Measurements from ENCODE around the gene TUFT1.
"Not testable (repeated sequence)": the region's sequence is repeated elsewhere in the genome, so short reads cannot be mapped to it uniquely, and the experiment has no call there.

Gene TUFT1

DNA sequence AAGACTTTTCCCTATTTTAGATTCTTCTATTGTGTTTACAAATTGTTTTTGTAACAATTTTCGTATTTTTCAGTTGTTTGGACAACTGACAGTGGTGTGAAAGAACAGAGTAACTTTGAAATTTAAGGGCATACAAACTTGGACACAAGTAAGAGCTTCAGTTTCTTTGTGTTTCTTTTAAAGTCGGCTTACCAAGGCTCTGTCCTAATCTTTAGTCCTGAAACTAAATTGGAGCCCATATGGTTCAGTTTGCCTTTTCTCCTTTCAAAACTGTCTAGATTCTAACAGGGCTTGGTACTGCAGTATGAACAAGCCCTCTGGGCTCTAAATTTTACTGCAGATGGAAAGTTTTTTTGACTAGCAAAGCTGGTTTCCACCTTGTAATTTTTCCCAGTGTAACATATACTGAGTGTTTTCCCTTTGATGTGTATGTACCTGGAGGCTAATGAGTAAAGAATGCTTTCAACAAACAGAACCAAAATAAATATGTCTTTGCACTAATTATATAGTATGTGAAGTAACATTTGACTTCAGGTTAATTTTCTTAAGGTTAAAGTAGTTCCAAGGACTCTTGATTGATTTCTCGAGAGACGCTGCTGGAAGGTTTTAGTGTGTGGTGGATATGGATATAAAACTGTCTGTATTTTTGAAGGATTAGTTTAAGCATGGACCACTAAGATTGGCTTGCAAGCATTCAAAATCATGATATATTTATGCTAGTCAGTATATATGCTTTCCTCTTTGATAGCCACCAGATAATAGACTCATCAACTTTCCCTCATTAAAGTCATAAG lies 75.8 kb downstream of the TUFT1 start:
- DNase-seq, result no peak

DNA sequence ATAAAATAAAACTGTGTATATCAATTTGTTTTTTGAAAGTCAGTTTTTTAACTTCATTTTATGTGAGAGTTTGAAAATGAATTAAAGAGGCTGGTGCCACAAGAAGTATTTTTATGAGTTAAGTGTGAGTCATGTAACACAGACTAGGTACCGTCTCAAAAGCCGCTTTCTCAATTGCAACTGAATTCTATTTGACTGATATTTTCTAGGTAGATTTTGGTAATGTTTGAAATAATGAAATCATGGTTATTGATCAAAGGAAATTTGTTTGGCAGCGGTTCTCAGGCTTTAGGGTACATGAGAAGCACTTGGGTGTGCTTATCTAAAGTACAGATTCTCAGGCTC lies 76.4 kb downstream of the TUFT1 start:
- no peak for DNase-seq

DNA sequence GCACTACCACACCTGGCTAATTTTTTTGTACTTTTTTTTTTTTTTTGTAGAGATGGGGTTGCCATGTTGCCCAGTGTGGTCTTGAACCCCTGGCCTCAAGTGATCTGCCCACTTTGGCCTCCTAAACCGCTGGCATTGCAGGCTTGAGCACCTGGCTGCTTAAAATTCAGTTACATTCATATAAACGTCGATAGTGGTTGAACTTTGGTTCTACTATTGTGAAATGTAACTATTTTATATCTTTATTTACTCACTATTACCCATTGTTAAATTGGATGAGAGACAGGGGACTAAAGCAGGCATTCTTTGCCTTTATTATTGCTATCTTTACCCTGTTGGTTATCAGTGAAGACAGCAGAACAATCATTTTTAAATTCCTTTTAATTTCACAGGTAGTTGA lies 77.9 kb downstream of the TUFT1 start:
- DNase-seq, result no peak

DNA sequence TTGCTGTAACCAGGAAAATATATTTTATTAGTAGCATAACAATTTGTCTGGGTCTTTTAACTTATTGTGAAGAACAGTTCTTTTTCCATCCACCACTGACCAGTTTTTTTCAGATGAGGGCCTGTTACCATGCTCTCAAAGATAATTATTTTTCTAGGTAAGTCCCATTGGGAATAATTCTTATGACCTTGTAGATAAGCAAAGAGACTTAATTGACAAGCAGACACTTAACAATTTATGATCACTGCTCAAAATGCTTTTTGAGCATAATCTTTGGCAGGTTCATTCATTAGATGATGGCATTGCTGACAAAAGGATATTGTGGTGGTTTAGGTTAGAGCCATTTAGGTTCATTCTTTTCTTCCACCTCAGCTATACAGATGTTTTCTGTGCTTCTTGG lies 78.4 kb downstream of the TUFT1 start:
- DNase-seq, result no peak

DNA sequence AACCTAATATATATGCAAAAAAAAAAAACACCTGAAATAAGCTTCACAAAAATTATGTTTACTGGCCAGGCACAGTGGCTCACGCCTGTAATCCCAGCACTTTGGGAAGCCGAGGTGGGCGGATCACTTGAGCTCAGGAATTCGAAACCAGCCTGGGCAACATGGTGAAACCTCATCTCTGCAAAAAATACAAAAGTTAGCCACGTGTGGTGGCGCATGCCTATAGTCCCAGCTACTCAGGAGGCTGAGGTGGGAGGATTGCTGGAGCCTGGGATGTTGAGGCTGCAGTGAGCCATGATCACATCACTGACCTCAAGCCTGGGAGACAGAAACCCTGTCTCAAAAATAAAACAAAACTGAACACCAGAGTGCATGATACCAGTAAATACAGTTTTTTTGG lies 78.9 kb downstream of the TUFT1 start:
- DNase-seq, result not testable (repeated sequence)

DNA sequence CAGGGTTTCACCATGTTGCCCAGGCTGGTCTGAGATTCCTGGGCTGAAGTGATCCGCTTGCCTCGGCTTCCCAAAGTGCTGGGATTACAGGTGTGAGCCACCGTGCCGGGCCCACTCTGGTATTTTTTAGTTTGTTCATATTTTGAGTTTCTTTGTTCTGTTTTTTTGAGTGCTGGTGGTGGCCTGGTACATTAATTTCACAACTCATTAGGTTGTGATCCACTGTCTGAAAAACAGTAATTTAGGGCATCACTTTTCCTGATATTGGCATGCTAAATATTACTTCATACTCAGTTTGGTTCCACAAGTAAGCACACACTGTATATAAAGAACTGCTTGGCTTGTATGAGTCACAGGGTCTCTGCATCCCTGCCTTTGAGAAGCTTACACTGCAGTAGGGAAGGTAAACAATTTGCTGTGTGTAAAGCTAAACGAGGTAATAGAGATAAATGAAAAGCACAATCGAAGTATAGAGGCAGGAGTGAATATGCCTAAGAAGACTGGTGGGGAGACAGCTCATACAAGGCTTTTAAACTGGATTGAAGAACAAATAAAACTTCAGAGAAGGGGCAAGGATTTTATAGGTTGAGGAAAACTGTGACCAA lies 79.5 kb downstream of the TUFT1 start:
- DNase-seq, result no peak

DNA sequence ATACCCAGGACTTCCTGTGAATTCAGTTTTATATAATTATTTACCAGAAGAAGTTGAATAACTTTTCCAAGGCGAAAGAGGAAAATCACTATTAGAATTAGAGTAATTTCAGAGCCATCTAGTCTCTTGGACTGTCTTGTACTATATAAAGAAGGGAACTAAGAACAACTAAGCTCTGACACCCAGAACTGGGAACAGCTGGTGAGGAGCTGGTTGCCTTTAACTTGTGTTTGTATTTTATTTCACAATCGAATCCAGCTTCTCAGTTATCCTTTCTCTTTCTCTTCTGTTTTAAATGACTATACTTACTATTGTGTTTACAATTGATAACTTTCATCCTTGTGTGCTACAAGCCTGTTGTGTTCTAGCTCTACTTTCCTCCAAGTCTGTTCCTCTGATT lies 80.2 kb downstream of the TUFT1 start:
- no peak for DNase-seq

DNA sequence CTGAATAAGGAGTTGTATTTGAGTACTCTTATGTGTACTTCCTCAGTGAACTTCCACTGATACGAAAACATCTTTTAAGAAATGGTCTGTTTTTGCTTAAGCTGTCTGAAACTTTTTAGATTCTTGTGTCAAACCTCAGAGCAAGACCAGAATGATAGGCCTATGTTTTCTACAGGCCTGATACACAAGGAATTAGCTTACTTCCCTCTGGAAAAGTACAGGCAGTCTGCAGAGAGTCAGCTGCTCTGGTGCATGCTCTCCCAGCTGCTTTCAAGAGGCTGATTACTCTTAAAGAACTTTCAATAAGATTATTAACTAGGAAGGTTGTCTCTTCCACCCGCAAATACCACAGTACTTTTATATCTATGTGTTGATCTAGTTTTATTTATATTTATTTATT lies 81.2 kb downstream of the TUFT1 start:
- peak in 5 of 51 donors; percentile 4 to 27 (median 7) for DNase-seq

DNA sequence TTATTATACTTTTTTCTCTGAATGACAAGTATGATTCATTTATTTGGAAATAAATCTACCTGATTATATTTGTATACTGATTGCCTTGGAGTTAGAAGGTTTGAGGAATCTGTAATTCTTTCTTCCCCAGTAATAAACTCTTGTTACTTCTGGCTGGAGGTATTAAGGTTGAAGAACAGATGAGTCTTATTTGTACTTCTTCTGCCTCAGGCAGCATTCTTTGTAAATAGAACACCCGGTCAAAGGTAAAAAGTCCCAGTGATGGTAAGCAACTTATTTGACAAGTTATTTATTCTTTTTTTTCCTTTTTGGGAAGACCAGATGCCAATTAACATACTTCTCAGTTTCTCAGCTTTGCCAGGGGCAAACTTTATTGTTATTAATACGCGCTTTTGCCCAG lies 84.7 kb downstream of the TUFT1 start:
- DNase-seq, result no peak

DNA sequence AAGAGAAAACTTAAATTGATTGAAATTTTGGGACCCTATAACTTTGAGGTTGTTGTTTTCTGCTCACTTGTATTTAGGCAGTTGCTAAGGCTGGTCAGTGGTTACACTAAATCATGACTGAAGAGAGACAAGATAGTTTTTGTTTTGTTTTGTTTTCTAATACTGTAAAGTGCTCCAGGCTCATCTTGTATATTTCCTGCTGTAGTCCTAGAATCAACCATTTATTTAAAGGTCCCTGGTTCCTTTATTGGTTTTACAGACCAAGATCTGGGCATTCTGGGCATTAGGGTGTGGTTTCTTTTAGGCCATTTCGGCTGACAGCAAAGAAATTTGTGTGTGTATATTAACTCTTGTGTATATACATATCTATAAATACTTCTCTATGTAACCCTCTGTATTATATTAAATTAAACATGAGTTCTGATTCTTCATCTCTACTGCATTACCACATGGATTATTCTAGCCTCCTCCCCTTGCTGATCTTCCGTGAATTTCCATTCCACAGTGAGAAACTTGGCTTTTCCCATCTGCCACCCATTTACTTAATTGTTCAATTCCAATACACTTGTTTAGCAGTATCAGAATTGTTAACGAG lies 86.7 kb downstream of the TUFT1 start:
- DNase-seq, result no peak

DNA sequence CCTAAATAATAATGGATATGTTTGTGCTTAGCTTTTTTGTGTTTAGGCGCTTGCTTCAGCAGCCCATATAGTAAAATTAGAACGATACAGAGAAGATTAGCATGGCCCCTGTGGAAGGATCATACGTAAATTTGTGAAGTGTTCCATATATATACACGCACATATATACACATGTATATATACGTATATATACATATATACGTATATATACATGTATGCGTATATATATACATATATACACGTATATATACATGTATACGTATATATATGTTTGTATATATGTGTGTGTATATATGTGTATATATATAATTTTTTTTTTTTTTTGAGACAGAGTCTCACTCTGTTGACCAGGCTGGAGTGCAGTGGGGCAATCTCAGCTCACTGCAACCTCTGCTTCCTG lies 89.2 kb downstream of the TUFT1 start:
- DNase-seq, result no peak

Measured in hypothalamus (tissue), 51 donors.